ENCODE results near the gene SMG6. TPM values are rescaled to one million over a fixed set of nuclear protein-coding genes. Genes with fewer than 3 reads are reported as not detected.

Gene SMG6
- total and polyA plus RNA-seq, 2 donors (not counting 3 experiments of a cell fraction or from before 2014, with no cell fraction given) = 40.1 to 42.2 TPM

DNA sequence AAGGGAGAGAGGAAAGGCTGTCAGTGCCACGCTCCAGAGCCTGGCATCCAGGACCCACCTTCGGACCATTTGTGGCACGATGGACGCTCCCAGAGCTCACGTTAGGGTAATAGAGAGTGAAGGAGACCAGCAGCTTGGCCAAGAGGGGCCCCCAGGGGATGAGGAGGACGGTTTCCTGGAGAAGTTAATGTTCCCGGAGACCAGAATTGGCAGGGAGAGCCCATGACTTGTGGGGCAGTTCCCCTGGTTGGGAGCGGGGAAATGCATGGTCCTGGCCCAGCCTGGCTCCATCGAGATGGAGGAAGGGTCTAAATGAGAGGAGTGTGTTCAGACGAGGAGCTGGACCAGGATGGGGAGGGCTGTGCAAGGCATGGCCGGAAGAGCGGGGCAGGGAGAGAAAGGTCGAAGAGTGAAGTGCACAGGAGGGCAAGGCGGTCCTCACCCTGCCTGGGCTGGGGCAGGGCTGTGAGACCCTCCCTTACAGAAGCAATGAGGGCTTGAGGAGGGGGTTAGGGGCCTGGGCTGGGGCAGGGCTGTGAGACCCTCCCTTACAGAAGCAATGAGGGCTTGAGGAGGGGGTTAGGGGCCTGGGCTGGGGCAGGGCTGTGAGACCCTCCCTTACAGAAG is 251.5 kb downstream of the SMG6 start:
- ChIA-PET CTCF (interaction anchor here (0.9 to 2.7 kb wide), 5 partner anchors 41 to 301 kb away, joined by 3 to 27 read pairs (median 3); no protein-coding TSS in a partner anchor), POLR2A (no interaction called here)
- H4K20me1 ChIP-seq (replicated peaks; ENCODE audit: control insufficient read depth, extremely low read depth, insufficient read depth, low read length) = no peaks in the 10 kb centered on the region
- H3K36me3 ChIP-seq (ENCODE audit: control insufficient read depth in 2 of 2, extremely low read depth in 1 of 2, insufficient read depth in 2 of 2, low read length in 2 of 2) = no peaks in the 10 kb centered on the region
- no peak for FAIRE-seq
- no peaks in the 10 kb centered on the region for H3K9me1 ChIP-seq (replicated peaks; ENCODE audit: control insufficient read depth, extremely low read depth, insufficient read depth, low read length)
- H3K4me3 ChIP-seq (replicated peaks in 1 of 3; ENCODE audit: insufficient read depth in 1 of 3, low read depth in 1 of 3, low read length in 3 of 3) = no peak overlapping the region
- H2AFZ ChIP-seq (ENCODE audit: low read depth, low read length) = no peak overlapping the region
- no peak for DNase-seq (ENCODE audit: low read depth, low spot score)
- no TSS peak for BruUV-seq (replicated peaks)
- peaks cover 2 to 11% of the 10 kb centered on the region in 2 experiments for H3K27me3 ChIP-seq (ENCODE audit: control insufficient read depth in 2 of 2, insufficient read depth in 2 of 2, low read length in 2 of 2)
- TF ChIP-seq, protein P1, sequence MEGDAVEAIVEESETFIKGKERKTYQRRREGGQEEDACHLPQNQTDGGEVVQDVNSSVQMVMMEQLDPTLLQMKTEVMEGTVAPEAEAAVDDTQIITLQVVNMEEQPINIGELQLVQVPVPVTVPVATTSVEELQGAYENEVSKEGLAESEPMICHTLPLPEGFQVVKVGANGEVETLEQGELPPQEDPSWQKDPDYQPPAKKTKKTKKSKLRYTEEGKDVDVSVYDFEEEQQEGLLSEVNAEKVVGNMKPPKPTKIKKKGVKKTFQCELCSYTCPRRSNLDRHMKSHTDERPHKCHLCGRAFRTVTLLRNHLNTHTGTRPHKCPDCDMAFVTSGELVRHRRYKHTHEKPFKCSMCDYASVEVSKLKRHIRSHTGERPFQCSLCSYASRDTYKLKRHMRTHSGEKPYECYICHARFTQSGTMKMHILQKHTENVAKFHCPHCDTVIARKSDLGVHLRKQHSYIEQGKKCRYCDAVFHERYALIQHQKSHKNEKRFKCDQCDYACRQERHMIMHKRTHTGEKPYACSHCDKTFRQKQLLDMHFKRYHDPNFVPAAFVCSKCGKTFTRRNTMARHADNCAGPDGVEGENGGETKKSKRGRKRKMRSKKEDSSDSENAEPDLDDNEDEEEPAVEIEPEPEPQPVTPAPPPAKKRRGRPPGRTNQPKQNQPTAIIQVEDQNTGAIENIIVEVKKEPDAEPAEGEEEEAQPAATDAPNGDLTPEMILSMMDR (IDR thresholded peaks at IDR 0.05; ENCODE audit: extremely low read depth in 1 of 2, insufficient read depth in 1 of 2, low read depth in 1 of 2, low read length in 2 of 2) = no peak
- TF ChIP-seq FOS (IDR thresholded peaks at IDR 0.05; ENCODE audit: borderline replicate concordance, insufficient read depth, low read length) = no peak
- TF ChIP-seq JUN (IDR thresholded peaks at IDR 0.05; ENCODE audit: borderline replicate concordance, insufficient read depth, insufficient read length, low read depth) = no peak
- TF ChIP-seq MYC (IDR thresholded peaks at IDR 0.05; ENCODE audit: low read depth, low read length) = no peak
- TF ChIP-seq GATA2 (IDR thresholded peaks at IDR 0.05; ENCODE audit: insufficient read depth, insufficient read length, low read depth, low read length) = no peak
- TF ChIP-seq POLR2AphosphoS5 (IDR thresholded peaks at IDR 0.05; ENCODE audit: insufficient read depth, low read depth, low read length) = no peak
- no peak for TF ChIP-seq POLR2A (IDR thresholded peaks at IDR 0.05; ENCODE audit: low read depth, low read length)
- TF ChIP-seq, protein P2, sequence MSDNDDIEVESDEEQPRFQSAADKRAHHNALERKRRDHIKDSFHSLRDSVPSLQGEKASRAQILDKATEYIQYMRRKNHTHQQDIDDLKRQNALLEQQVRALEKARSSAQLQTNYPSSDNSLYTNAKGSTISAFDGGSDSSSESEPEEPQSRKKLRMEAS (IDR thresholded peaks at IDR 0.05; ENCODE audit: insufficient read depth, insufficient read length) = no peak
- TF ChIP-seq EZH2 (IDR thresholded peaks at IDR 0.05; ENCODE audit: borderline replicate concordance, low read depth, low read length, severe bottlenecking) = no peak
- H3K9me3 ChIP-seq (replicated peaks; ENCODE audit: control insufficient read depth, insufficient read depth, low read length) = no peaks in the 10 kb centered on the region
- no peak overlapping the region for H3K9ac ChIP-seq (replicated peaks; ENCODE audit: extremely low read depth, insufficient read depth, low read length)
- no peak overlapping the region for H3K4me2 ChIP-seq (ENCODE audit: insufficient read depth, low read length)
- peaks cover 11% of the 10 kb centered on the region for H3K79me2 ChIP-seq (ENCODE audit: control insufficient read depth, insufficient read depth, low read length)
- intact Hi-C loops (cut with micrococcal nuclease) (loop anchor here (5.0 kb wide), 2 partner anchors 285 to 365 kb away; partner anchors contain the start of genes SGSM2 and TSR1), dilution Hi-C loops (cut with MboI; ENCODE audit: extremely low pct_ligation_motif_present, low sequenced_read_pairs) (no loop called here)
- no peak overlapping the region for H3K27ac ChIP-seq (ENCODE audit: insufficient read depth, low read depth, low read length)
- H3K4me1 ChIP-seq (ENCODE audit: control insufficient read depth, extremely low read depth, insufficient read depth, low read length) = peaks cover 25% of the 10 kb centered on the region
